HG02884 (cell line): ENCODE measurements around the gene RAB17.
A peak's percentile ranks its signal among the peaks of the same experiment; 100 is the strongest.

ENCODE experiments used
- ATAC-seq: cut with Tn5 transposase; IDR thresholded peaks from one replicate; pipeline ENCODE4 v1.9.1; 2021; ENCODE audit warnings: mild to moderate bottlenecking, moderate library complexity; ENCODE audit not compliant: unreplicated experiment

Gene RAB17

GRCh38 chr2:237540223-237540775 lies 50.2 kb downstream of the RAB17 start:
- no peak for ATAC-seq

DNA sequence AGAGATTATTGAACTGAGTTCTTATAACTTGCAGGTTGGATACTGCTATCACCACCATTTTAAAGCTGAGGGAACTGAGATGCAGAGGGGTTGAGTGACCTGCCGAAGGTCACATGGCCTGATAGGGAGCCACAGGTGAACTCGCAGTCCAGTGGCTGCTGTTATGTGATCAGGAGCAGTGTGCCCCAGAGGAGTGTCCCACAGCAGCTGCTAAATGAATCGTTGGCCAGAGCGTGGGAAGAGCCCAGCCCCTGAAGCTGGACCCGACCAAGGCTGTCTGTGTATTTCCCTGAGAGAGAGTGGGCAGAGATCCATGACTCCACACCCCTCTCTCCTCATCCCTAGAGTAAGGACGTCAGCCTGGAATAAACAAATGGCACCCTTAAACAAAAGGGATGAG lies 50.9 kb downstream of the RAB17 start:
- ATAC-seq, result no peak

- no peak for ATAC-seq
Observed at GRCh38 chr2:237538901-237539300, 51.6 kb downstream of the RAB17 start.

DNA sequence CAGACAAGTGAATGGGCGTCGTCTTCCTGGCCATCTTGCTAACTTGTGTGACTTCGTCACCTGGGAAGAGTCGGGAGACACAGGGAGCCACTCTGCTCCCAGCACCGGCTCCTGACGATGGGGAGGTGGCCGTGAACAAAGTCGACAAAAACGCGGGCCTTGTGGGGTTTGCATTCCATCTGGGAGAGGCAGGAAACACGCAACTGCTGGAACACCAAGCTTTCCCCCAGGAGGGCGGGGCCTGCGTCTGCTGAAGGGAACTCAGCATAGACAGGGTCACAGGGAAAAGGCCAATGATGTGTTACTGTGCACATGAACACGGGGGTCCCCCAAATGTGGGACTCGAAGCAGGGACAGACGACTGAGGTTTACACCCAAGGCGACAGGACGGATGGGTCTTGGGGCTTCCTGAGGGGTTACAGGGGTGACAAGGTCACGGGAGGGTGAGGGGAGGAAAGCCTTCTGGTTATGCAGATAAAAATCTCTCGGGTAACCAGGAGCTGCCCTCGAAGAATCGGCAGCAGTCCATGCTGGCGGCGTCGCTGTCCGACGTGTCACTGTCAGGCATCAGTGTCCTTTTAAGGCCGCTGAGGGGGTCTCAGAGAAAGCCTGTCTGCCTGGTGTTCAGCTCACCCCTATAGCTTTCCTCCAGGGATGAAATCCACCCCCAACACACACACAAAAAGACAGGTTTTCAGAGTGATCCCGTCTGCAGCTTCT lies 52.4 kb downstream of the RAB17 start:
- no peak for ATAC-seq

DNA sequence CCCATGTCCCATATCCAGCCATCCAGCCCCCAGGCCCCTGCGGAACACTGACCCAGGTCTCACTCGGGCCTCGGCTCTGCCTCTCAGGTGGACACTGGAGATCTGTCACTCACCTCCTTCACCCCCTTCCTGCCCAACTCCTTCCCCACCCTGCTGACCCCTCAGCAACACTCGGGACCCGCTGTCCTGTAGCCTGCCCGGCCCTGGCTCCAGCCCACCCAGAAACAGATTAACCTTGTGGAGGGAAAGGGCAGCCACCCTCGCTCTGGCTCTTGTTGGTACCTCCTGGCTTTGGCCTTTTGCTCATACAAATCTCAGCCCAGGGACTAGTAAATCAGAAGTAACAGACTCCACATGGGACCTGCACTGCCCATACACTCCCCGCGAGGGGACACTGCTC lies 53.9 kb downstream of the RAB17 start:
- no peak for ATAC-seq

DNA sequence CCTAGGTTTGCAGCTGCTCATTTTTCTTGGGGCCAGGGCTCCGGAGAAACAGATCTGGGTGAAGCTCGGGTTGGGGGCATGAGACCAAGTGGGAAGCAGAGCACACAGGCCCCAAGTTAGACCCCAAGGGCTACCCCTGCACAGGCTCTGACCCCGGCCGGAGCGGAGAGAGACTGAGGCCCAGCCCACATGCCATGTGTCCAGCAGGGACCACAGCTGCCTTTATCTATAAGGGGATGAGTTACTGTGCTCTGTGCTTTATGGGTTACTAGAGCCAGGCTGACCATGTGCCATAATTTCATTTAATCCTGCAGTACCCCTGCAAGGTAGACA lies 54.5 kb downstream of the RAB17 start:
- no peak for ATAC-seq

GRCh38 chr2:237535385-237536082 lies 55.0 kb downstream of the RAB17 start:
- no peak for ATAC-seq

DNA sequence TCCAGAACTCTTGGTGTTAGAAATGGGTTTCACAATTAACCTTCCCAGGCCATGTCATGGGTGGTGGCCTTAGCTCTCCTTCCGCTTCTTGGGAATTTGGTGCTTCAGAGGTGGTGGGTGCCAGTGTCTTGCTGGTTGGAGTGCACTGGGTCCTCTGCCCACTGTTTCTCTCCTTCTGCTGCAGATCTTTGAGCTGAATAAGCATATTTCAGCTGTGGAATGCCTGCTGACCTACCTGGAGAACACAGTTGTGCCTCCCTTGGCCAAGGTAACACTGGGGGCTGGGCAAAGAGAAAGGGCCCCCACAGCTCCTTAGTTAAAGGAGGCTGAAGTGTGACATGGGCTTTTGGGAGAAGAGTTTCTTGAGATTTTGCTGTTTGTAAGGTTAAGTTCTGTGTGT lies 56.2 kb downstream of the RAB17 start:
- ATAC-seq, result no peak

GRCh38 chr2:237533668-237534161 lies 56.8 kb downstream of the RAB17 start:
- ATAC-seq, result no peak

GRCh38 chr2:237532160-237532559 lies 58.4 kb downstream of the RAB17 start:
- no peak for ATAC-seq

- peak; percentile 73 for ATAC-seq
Observed at GRCh38 chr2:237530472-237531433, 59.8 kb downstream of the RAB17 start.

GRCh38 chr2:237529452-237530402 lies 60.8 kb downstream of the RAB17 start:
- ATAC-seq, result peak; percentile 82

GRCh38 chr2:237527766-237528165 lies 62.8 kb downstream of the RAB17 start:
- ATAC-seq, result no peak

DNA sequence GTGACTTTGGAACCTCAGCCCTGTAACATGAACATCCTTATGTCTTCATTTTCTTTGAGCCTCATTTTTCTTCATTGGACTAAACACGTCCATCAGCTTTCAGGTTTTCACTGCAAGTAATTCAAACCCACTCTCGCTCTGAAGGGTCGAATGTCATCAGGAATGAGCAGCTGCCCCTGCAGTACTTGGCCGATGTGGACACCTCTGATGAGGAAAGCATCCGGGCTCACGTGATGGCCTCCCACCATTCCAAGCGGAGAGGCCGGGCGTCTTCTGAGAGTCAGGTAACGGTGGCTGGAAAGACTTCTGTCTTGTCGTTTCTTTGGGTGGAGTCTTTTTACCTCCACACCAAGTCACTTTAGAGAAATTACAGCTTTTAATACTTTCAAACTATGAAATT lies 63.3 kb downstream of the RAB17 start:
- ATAC-seq, result no peak

DNA sequence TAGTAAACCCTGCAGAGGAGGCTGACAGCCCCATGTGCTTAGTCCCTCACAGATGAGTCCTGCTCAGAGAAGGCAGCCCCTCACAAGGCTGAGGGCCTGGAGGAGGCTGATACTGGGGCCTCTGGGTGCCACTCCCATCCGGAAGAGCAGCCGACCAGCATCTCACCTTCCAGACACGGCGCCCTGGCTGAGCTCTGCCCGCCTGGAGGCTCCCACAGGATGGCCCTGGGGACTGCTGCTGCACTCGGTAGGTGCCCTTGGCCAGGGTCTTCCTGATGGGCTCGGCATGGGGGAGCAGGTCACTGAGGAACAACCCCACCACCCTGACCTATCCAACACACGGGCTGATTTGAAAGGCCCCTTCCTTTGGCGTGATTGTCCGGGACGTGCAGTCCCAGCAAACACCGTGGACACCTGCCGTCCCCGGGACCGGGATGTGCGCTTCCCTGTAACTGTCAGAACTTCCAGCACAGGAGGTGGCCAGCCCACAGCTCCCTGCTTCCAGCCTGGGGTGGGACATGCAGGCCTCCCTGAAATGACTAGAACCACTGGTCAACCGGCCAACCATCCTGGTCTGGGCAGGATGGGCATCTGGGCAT lies 64.9 kb downstream of the RAB17 start:
- ATAC-seq, result no peak

DNA sequence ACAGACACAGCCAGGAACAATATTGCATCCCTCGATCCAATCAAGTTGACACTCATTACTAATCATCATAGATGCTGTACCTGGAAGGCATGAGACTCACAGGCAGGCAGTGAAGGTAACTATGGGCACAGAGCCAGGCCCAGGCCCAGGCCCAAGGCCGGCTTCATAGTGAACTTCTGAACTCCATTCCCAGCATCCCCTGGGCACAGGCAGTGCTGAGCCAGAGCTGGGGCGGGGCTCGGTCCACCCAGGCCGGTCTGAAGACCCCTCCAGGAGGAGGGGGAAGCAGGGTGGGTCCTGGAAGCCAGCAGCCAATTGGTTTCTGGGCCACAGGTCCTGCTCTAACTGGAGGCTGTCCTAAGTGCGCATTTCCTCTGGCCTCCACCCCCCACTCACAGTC lies 65.9 kb downstream of the RAB17 start:
- no peak for ATAC-seq
